Breast epithelium (tissue), 3 donors: ENCODE data around the gene CCL28.

Experiments
- POLR2A ChIP-seq: fragments of 450-650 bp; IDR thresholded peaks from one replicate; pipeline ENCODE4 v1.6.1; 2016; ENCODE audit warnings: antibody characterized with exemption, mild to moderate bottlenecking, moderate library complexity
- POLR2AphosphoS5 ChIP-seq, 3 donors: sonication (generic); formaldehyde crosslinking; IDR thresholded peaks; one replicate each; pipeline ENCODE4 v1.6.1; 2017; ENCODE audit warnings: antibody characterized with exemption in 3 of 3

GRCh38 chr5:43367909-43368669 lies 44.1 kb downstream of the CCL28 start:
- TF ChIP-seq POLR2AphosphoS5 (IDR thresholded peaks at IDR 0.05) (no peak), POLR2A (no peak)
